GM03348 (cell line): ENCODE measurements around the gene UQCRH.

Experiments used
- DNase-seq: peaks from one replicate; pipeline ENCODE4 v3.0.0; 2012; ENCODE audit warnings: low spot score

UQCRH gene

DNA sequence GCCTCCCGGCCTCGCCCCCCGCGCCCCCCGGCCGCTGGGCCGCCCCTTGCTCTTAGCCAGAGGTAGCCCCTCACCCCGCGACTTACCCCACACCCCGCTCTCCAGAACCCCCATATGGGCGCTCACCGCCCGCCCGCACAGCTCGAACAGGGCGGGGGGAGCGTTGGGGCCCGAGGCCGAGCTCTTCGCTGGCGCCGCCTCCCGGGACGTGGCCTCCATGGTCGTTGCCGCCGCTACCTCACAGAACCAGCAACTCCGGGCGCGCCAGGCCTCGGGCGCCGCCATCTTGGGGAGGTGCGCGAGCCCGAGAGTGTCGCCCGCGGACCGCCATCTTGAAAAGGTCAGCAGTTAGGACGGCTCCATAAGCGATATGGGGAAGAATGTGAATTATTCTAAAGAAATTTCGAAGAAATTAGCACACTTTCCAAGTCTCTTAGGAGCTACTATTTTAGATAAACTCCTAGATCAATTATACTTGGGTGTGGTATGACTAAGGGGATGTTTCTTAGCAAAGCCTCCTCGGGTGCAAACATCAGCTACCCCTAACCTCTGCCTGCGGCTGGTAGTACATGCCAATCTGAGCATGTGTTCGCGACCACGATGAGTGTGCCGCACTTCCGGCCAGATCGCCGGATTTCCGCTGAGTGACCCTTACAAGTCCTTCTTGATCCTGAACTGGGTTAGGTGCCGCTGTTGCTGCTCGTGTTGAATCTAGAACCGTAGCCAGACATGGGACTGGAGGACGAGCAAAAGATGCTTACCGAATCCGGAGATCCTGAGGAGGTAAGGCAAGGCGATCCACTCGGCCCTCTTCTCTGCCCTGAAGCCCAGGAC is at the start of gene UQCRH, which contains the start of gene LRRC41:
TSS of gene UQCRH (plus strand) at position 661 of the 834 bp plus-strand sequence. CDS start at position 730, 69 bp downstream.
TSS of gene LRRC41 (minus strand) at position 579 of the 834 bp plus-strand sequence. CDS start at position 285, 294 bp downstream.
- DNase-seq = peak; percentile 95

DNA sequence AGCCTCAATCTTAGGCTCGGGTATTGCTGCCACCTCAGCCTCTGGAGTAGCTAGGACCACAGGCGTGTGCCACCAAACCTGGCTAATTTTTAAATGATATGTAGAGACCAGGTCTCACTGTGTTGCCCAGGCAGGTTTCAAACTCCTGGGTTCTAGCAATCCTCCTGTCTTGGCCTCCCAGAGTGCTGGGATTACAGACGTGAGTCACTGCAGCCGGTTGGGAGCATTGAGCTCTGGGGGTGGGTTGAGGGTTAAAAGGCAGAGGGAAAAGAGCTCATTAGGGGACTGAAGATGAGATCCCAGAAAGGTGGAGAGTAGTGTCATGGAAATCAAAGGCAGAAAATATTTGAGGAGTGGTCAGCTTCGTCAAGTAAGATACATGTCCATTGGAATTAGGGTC is 48.8 kb upstream of the UQCRH start:
- no peak for DNase-seq

DNA sequence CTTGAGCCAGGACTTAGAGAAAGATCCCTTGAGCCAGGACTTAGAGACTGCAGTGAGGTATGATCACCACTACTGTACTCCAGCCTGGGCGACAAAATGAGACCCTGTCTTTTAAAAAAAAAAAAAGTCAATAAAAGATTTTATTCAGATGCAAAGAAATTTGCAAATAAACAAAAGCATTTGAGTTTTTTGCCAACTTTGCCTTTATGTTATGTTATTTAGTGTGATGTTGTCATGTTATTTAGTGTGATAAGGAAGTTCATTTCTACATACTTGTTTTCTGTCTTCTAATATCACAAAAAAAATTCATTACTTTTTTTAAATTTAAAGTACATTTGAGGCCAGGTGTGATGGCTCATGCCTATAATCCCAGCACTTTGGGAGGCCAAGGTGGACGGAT is 47.0 kb upstream of the UQCRH start:
- no peak for DNase-seq

DNA sequence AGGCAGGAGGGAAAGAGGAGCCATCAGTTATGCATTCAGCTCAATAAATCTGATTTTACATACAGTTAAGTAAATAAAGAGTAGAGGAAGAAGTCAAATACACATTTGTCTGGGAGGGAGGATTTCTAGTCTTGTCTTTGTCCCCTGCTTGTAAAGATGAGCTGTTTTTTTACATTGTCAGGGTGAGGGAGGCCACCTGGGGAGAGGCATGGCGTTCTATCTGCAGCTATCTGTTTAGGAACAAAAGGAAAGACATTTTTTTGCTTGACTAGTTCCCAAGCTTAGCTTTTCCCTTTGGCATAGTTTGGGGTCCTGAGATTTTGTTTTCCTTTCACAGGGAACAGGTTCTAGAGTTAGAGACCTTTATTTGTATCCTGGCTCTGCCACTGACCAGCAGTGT is 41.0 kb upstream of the UQCRH start:
- DNase-seq = no peak

DNA sequence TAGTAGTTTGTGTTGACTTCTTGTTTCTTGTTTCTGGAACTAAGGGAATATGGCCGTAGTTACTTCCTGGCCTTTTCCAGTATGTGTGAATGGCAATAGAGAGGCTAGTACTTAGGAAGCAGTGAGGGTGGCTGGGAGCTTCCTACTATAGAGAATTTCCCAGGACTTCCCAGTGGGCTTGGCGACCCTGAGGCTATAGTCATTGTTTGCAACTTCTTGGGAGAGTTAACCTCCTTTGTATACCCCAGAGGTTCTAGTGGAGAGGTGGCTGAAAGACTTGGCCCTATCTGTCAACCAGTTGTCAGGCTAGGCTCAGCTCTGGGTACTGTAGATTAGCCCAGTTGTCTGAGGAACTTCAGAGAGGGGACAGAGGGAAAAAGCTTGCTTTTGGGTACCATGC is 40.4 kb upstream of the UQCRH start:
- no peak for DNase-seq

DNA sequence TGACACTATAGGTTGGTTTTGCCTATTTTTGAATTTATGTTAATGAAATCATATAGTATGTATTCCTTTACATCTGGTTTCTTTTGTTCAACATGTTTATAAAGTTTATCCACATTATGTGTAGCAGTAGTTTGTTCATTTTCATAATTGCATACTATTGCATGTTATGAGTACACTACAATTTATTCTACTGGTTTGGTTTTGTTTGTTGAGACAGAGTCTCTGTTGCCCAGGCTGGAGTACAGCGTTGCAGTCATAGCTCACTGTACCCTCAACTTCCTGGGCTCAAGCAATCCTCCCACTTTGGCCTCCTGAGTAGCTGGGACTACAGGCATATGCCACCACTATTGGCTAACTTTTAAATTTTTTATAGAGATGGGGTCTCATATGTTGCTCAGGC is 34.9 kb upstream of the UQCRH start:
- DNase-seq = no peak

DNA sequence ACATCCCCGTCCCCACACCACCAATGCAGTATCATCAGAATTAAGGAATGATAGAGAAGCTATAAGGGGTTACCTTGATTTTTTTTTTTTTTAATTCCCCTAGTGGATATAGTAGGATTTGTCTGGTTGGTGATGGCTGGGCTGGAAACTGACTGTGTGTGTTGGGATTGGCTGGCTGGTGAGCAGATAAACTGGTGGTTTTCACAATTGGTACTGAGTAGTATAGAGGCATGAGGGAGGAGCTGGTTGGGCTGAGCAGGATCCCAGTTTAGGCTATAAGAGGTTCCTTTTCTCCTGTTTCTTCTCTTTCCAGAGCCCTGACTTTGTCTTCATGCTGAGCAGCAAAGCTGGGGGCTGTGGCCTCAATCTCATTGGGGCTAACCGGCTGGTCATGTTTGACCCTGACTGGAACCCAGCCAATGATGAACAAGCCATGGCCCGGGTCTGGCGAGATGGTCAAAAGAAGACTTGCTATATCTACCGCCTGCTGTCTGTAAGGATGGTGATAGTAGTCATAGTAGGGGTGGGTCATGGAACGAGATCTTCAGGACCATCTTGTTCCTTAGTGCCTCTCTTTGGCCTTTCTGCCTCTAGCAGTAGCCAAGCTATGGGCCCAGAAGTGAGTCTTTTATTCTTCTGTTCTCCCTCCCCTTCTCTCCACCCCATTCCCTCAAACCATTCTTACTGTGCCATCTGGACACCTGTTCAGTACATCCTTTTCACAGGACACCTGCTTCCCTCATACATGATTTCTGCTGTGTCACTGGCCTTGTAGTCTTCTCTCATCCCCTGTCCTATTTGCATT is 29.1 kb upstream of the UQCRH start:
- no peak for DNase-seq

DNA sequence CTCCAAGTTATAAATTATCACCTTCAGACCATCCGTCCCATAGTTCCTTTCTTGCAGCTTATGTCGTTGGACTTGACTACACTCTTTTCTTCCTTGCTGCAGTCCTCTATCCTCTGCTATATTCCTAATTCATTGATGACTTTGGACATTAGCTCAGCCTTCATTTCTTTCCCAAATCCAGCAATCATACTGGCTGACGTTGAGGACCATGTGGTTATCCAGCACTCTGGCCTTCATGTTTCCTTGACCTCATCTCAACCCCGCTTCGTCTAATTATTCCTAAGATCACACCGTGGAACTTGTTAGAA is 28.5 kb upstream of the UQCRH start:
- no peak for DNase-seq

DNA sequence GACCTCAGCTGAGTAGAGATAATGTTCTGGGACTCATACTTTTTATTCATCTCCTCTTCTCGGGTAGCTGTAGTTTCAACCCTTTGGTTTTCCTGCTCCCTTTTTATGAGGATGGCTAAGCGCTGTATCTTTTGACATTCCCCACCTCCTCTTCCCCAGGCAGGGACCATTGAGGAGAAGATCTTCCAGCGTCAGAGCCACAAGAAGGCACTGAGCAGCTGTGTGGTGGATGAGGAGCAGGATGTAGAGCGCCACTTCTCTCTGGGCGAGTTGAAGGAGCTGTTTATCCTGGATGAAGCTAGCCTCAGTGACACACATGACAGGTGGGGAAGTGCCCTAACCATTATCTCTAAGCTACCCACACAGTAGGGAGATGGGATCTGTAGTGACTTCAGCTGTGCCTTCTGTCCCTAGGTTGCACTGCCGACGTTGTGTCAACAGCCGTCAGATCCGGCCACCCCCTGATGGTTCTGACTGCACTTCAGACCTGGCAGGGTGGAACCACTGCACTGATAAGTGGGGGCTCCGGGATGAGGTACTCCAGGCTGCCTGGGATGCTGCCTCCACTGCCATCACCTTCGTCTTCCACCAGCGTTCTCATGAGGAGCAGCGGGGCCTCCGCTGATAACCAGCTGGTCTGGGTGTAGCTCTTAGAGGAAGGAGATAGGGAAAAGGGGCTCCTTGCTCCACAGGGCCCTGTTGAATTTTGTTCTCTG is 25.7 kb upstream of the UQCRH start:
- DNase-seq = no peak

DNA sequence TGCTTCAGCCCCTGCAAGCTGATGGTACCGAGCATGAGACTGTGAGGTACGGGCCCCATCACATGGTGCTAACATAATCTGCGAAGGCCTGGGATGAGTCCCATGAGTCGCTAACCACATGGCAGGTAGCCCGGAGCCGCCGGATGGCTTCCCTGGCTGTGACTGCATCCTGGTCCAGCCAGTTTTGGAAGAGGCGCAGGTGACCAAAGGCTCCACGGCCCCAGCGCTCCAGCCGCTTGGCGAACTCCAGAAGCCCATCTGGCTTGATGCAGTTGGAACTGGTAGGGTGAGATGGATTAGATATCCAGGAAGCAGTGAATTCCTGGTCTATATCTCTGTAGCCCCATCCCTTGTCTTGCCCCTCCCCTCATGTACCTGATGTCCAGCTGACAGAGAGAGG is 24.7 kb upstream of the UQCRH start:
- no peak for DNase-seq

DNA sequence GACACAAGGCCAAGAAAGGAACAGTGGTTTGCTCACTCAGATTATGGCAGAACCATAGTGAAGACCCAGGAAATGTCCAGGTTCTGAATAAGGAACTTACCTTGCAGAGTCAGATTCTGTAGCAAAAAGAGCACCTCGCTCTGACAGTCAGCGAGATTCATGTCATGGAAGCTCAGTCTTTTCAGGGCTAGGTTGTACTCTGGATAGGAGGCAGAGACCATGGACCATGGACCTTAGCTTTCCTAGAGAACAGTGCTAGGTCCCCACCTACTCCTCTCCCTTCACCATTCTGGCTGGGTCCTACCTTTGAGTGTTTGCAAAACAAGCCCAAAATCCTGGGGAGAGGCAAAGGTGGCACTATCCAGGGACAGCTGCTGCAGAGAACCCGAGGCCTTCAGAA is 23.4 kb upstream of the UQCRH start:
- DNase-seq = no peak

DNA sequence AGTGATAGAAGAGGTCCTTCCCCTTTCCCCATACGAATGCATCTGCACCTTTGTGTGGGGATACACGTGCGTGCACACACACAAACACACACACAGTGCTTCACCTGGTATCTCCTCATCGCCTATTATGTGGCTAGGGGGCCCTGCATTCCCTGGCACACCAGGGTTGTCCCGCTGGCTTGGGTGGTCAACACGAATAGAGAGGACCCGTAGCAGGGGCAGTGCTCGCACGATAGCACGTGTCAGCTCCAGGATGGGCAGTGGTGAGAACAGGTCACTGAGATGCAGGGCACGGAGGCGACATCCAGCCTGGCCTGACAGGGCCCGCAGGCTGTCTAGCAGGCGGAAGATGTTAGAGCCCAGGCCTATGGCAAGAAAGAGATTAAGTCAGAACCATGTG is 22.5 kb upstream of the UQCRH start:
- DNase-seq = no peak

DNA sequence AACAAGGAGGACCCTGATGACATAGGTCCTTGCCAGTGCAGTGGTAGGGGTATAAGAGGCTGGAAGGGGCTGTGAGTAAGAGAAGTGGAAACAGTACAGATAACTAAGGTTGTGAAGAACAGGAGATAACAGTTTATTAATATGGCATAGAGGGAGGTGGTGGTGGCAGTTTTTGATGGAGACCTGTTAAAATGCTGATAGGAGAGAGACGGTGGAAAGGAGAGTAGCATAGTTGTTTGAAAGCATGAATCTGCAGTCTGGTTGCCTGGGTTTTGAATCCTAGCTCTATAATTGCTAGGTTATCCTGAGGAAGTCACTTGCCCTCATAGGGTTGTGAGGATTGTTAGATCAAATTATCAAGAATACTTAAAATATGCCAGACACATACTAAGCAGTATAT is 19.4 kb upstream of the UQCRH start:
- no peak for DNase-seq

DNA sequence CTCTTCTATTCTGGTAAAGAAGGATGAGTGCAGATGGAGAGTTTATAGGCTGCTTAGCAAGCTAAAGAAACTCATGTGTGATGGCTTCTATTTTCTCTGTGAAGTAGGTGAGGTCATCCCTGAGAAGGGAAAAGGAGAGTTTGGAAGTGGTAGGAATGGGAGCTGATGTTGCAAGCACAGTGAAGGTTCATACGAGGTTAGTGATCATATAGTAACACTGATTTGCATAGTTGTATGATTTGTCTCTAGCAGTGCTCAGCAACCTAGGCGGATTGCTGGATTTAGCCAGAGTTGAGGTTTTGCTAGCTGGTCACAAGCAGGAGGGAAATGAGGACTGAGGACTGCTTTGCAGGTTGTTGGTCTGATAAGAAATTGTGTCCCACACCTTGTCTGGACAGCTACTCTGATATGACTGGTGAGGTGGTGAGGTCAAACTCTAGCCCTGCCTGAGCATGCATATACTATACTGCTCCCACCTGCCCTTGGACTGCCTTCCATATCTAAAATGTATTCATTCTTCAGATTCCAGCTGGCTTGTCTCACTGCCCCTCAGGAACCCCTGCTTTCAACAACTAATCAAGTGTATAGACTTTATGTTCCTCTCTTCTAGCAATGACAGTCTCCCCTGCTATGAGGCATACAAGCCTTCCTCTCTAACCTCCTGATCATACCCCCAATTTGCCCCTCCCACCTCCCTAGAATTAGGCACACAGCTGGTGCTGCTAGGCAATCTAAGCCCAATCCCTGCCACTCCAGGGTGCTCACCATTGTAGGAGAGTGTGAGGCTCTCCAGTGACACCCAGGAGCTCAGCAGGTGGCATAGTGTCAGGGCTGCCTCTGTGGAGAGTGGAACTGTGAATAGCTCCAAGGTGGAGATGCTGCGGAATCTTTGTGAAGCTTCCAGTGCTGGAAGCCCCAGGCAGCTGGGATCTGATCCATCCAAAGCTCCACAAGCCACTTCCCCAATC is 18.6 kb upstream of the UQCRH start:
- DNase-seq = no peak

DNA sequence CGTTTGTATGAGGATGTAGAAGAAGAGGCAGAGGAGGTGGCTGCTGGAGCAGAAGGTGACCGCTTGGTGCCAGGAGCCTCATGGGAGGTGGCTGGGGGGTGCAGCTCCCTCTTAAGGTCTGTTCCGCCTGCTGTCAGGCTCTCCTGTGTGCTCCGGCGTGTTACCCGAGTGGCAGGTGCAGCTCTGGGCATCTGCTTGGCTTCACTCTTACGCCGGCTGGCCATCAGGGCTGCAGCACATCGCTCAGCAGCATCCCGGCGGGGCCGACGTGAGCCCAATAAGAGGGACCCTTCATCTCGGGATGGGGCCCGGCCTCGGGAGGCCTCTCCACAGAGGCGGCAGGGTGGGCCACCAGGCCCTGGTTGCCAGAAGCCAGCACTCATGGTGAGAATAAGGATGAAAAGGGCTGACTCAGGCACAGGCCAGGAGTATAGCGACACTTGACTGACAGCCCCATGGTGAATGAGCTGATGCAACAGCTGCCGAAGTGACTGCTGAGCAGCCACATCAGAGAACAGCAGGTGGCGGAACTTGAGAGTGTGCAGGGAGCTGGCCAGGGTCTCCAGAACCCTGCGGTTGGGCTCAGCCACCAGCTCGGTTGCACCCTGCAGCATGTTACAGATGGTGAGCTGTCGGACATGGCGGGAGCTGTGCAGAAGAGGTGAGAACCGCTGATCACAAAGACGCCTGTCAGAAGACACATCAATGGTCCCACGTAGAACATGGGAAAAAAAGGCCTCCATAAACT is 17.6 kb upstream of the UQCRH start:
- DNase-seq = no peak

DNA sequence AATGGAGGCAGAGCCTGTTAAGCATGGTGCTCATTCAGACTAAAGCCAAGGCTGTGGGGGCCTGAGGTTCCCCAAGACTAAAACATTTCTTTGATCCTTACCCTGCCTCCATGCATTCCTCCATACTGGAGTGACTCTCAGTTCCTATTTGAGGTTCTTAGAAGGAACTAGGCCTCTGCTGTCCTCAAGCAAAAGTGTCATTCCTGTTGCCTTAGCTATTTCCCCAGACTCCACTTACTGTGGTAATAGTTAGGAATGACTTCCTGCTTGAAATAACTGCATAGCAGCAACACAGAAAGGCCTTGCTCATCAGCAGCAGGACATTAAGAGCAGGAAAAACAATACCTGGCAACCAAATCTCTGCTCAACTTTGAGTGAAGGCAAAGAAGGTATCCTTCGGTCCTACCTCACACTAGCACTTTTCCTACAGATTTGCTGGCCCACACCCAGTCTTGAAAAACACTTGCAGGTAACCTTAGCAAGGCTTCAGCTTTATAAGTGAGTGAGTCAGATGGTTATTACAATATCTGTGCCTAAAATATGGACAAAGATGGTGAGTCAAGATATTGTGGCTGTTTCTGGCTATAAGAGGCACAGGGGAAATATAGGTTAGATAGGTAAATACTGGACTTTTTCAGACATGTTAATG is 14.9 kb upstream of the UQCRH start:
- peak; percentile 58 for DNase-seq

DNA sequence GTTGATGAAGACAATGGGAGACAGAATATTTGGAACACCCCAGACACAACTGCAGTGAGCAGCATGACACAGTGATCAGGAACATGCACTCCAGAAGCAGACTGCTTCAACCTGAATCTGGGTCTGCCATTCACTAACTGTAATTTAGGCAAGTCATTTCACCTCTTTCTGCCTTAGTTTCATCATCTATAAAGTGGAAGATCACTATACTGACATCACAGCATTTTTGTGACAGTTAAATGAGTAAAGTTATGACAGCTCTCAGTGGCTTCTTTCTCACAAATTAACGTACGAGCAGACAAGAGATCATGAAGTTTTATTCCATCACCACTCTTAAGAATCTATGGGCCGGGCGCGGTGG is 14.4 kb upstream of the UQCRH start:
- DNase-seq = no peak

DNA sequence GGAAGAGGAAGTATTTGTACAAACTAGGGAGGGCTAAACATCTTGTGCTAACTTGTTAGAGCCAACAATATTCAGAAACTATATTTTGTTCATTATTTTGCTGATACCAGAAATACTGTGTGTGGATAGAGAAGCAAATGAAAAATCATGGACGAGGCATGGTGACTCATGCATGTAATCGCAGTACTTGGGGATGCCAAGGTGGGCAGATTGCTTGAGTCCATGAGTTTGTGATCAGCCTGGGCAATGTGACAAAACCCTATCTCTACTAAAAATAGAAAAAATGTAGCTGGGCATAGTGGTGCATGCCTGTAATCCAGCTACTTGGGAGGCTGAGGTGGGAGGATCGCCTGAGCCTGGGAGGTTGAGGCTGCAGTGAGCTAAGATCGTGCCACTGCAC is 13.5 kb upstream of the UQCRH start:
- DNase-seq = no peak

DNA sequence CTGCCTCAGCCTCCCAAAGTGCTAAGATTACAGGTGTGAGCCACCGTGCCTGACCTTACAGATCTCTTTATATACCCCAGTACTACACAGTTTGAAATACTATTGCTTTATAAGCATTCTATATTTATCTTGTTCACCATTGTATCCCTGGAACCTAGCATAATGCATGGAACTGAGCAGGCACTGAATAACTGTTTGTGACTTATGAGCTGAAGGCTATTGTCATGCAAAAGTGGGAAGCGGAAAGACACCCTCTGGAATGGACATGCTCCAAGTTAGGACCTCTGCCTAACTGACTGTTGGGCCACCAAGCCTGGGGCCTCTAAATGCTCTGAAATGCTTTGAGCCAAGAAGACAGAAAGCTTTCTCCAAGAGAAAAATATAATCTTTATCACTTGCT is 8.2 kb upstream of the UQCRH start:
- no peak for DNase-seq

DNA sequence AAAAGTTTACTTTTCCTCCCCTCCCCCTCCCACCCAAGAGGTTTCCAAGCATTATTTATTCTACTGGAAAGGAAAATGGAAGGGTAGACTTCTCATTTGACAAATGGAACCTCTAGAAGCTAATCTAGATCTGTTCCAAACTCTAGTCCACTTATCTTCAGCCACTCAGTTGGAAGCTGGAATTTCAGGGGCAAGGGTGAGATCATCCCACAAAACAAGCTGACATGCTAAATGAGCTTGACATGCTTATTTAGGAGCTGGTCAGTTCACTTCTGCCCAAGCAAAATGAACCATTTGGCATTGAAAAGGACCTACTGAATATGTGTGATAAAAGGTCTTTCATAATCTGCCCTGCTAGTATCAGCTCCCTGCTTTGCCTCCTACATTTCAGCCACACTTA is 5.1 kb upstream of the UQCRH start:
- DNase-seq = no peak
